Superior temporal gyrus (tissue), 1 donor: ENCODE results near the gene LCE1B.

Source experiments
- DNase-seq: peaks from one replicate; pipeline ENCODE4 v3.0.0-alpha.2; 2016; ENCODE audit errors: extremely low spot score

The LCE1B gene

GRCh38 chr1:152860129-152860528, 48.4 kb downstream of the LCE1B start:
- DNase-seq = no peak

DNA sequence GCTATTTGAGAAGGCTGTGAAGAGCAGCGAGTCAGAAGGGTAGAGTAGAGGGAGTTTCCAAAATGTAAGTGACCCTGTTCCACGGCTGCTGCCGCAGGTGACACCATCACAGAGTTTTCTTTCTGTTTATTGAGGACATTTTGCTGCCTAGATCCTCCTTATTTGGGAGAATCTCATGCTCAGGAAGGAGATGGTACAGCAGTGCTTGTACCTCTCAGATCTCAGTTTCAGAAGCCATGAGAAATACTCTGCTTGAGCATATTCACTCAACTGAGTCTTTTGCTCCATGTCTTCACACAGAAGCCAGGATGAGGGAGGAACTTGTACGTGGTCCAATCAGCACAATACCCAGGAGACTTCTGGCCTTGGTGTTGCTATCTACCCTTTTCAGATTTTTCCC, 49.6 kb downstream of the LCE1B start:
- no peak for DNase-seq
